ENCODE measurements around the gene TICRR. TPM values are rescaled to one million over a fixed set of nuclear protein-coding genes. Genes with fewer than 3 reads are reported as not detected.
"Not testable (repeated sequence)": the region's sequence is repeated elsewhere in the genome, so short reads cannot be mapped to it uniquely, and the experiment has no call there.

TICRR gene
- total and polyA plus RNA-seq, 5 donors: 0.06 to 0.23 (median 0.13) TPM; not detected in 1

DNA sequence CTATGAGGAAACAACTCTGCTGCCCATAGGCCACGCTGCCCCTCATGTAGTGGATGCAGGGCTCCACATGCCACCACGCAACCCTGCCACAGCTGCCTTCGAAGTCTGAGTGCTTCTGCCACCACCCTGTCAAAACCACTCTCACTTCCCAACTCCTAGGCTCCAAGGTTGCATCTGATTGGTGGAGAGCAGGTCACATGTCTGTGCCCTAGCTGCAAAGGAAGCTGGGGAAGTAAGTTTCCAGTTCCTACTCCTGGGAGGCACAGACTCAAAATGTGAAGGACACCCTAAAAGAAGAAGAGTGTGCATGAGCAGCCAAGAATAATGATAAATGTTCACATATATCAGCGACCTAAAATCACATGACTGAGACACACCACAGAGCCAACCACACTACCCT lies 31.9 kb upstream of the TICRR start:
- intact Hi-C loops (cut with DNase I): no loop called here
- Histone ChIP-seq H3K4me1 (ENCODE audit: control insufficient read depth, insufficient read depth, low read length) (no peaks in the 10 kb centered on the region), H3K4me3 (ENCODE audit: low read length) (no peak overlapping the region), H3K9me3 (ENCODE audit: control insufficient read depth, low read length) (no peaks in the 10 kb centered on the region), H3K27me3 (ENCODE audit: control insufficient read depth, insufficient read depth) (no peaks in the 10 kb centered on the region), H3K27ac (ENCODE audit: low read length) (no peak overlapping the region)
- 83% methylated on average over 4 of the region's 4 CpGs for WGBS
- ATAC-seq: no peak
- DNase-seq: no peak

- WGBS: 78% methylated on average over 4 of the region's 4 CpGs
- H3K4me1 ChIP-seq (ENCODE audit: control insufficient read depth, insufficient read depth, low read length); H3K9me3 ChIP-seq (ENCODE audit: control insufficient read depth, low read length); H3K27me3 ChIP-seq (ENCODE audit: control insufficient read depth, insufficient read depth); H3K4me3 ChIP-seq (ENCODE audit: low read length); H3K27ac ChIP-seq (ENCODE audit: low read length); intact Hi-C loops (cut with DNase I); ATAC-seq; DNase-seq: not testable (repeated sequence)
Measured at GRCh38 chr15:89549138-89549537, 26.1 kb upstream of the TICRR start.

DNA sequence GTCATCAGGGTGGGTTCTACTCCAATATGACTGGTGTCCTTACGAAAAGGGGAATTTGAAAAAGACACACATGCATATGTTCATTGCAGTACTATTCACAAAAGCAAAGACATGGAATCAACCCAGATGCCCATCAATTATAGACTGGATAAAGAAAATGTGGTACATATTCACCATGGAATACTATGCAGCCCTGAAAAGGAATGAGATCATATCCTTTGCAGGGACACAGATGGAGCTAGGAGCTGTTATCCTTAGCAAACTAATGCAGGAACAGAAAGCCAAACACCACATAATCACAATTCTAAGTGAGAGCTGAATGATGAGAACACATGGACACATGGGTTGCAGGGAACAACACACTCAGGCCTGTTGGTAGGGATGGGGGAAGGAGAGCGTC lies 24.8 kb upstream of the TICRR start:
- no peaks in the 10 kb centered on the region for H3K4me1 ChIP-seq (ENCODE audit: control insufficient read depth, insufficient read depth, low read length)
- ATAC-seq (no peak), DNase-seq (no peak)
- intact Hi-C loops (cut with DNase I): loop anchor here in 1 of 4 donors (10.0 kb wide), 1 partner anchor 196 kb away; no protein-coding TSS in a partner anchor
- H3K4me3 ChIP-seq (ENCODE audit: low read length): no peak overlapping the region
- H3K27ac ChIP-seq (ENCODE audit: low read length): no peak overlapping the region
- WGBS: 47% methylated on average over 2 of the region's 2 CpGs
- no peaks in the 10 kb centered on the region for H3K9me3 ChIP-seq (ENCODE audit: control insufficient read depth, low read length)
- H3K27me3 ChIP-seq (ENCODE audit: control insufficient read depth, insufficient read depth): no peaks in the 10 kb centered on the region

DNA sequence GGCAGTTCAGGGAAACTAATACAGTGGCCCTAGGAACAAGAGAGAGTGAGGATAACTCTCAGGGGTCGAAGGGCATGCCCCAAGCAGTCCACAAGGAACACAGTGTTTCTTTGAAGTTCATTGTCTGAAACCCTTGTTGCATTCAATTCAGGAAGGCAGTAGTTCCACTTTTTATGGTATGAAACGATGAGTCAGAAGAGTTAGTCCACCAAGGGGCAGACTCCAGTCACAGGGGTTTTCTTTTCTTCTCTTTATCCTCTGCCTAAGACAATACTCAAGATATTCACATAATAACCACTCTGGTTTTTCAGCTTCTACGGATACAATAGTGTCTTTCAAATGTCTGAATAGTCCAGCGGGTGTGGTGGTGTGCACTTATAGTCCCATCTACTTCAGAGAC lies 23.7 kb upstream of the TICRR start:
- H3K4me3 ChIP-seq (ENCODE audit: low read length): no peak overlapping the region
- intact Hi-C loops (cut with DNase I): loop anchor here in 1 of 4 donors (10.0 kb wide), 1 partner anchor 197 kb away; no protein-coding TSS in a partner anchor
- H3K27ac ChIP-seq (ENCODE audit: low read length): no peak overlapping the region
- no peaks in the 10 kb centered on the region for H3K27me3 ChIP-seq (ENCODE audit: control insufficient read depth, insufficient read depth)
- H3K9me3 ChIP-seq (ENCODE audit: control insufficient read depth, low read length): no peaks in the 10 kb centered on the region
- DNase-seq: no peak
- 70% methylated on average over 4 of the region's 4 CpGs for WGBS
- no peak for ATAC-seq
- H3K4me1 ChIP-seq (ENCODE audit: control insufficient read depth, insufficient read depth, low read length): no peaks in the 10 kb centered on the region

DNA sequence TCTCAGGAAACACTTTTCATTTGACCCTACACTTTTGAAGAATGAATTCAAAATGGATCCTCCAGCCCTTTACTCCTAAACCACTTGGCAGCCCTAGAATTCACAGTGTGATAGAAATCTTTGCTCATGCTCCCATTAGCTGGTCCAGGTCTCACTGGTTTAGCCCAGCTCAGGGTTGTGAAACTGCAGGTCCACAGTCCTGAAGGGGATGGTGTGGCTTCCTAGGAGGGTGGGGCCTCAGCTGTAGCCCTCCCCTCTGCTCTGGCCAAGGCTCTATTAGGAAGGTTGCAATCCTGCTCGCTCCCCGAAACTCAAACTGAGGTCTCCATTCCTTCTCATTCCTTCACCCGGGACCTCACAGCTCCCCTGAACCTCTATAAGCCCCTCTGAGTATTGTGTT lies 21.6 kb upstream of the TICRR start:
- no peaks in the 10 kb centered on the region for H3K9me3 ChIP-seq (ENCODE audit: control insufficient read depth, low read length)
- H3K27me3 ChIP-seq (ENCODE audit: control insufficient read depth, insufficient read depth): no peaks in the 10 kb centered on the region
- 92% methylated on average over 3 of the region's 3 CpGs for WGBS
- H3K4me3 ChIP-seq (ENCODE audit: low read length): no peak overlapping the region
- DNase-seq (no peak), ATAC-seq (no peak)
- H3K4me1 ChIP-seq (ENCODE audit: control insufficient read depth, insufficient read depth, low read length): no peaks in the 10 kb centered on the region
- no peak overlapping the region for H3K27ac ChIP-seq (ENCODE audit: low read length)
- intact Hi-C loops (cut with DNase I): loop anchor here in 1 of 4 donors (10.0 kb wide), 1 partner anchor 199 kb away; no protein-coding TSS in a partner anchor

DNA sequence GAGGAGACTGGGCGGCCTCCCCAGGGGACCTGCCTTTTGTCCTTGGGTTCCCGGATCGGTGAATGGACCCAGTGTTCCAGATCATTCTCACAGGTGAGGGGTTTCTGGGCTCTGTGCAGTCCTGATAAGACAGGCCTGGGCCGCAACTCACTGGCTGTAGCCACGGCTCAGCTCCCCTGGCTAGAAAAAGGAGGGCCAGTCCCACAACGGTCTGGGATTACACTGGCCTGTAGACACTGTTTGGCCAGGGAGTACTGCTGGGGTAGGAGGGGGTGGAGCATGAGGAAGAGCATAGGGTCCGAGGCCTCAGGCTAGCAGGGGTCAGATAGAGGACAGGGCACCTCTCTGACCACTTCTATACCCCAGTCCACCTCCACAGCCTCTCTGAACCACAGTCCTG lies 21.0 kb upstream of the TICRR start:
- DNase-seq: no peak
- Histone ChIP-seq H3K4me1 (ENCODE audit: control insufficient read depth, insufficient read depth, low read length) (no peaks in the 10 kb centered on the region), H3K27ac (ENCODE audit: low read length) (no peak overlapping the region), H3K4me3 (ENCODE audit: low read length) (no peak overlapping the region), H3K9me3 (ENCODE audit: control insufficient read depth, low read length) (no peaks in the 10 kb centered on the region), H3K27me3 (ENCODE audit: control insufficient read depth, insufficient read depth) (no peaks in the 10 kb centered on the region)
- 60% methylated on average over 7 of the region's 7 CpGs for WGBS
- peak in 1 of 2 donors; percentile 16 for ATAC-seq
- intact Hi-C loops (cut with DNase I): loop anchor here in 1 of 4 donors (10.0 kb wide), 1 partner anchor 199 kb away; no protein-coding TSS in a partner anchor

- H3K27me3 ChIP-seq (ENCODE audit: control insufficient read depth, insufficient read depth): no peaks in the 10 kb centered on the region
- H3K9me3 ChIP-seq (ENCODE audit: control insufficient read depth, low read length): no peaks in the 10 kb centered on the region
- H3K4me3 ChIP-seq (ENCODE audit: low read length): no peak overlapping the region
- 75% methylated on average over 5 of the region's 5 CpGs for WGBS
- intact Hi-C loops (cut with DNase I): loop anchor here in 1 of 4 donors (10.0 kb wide), 1 partner anchor 201 kb away; no protein-coding TSS in a partner anchor
- H3K4me1 ChIP-seq (ENCODE audit: control insufficient read depth, insufficient read depth, low read length): no peaks in the 10 kb centered on the region
- no peak for ATAC-seq
- no peak for DNase-seq
- H3K27ac ChIP-seq (ENCODE audit: low read length): no peak overlapping the region
Measured at GRCh38 chr15:89555768-89556167, 19.5 kb upstream of the TICRR start.

DNA sequence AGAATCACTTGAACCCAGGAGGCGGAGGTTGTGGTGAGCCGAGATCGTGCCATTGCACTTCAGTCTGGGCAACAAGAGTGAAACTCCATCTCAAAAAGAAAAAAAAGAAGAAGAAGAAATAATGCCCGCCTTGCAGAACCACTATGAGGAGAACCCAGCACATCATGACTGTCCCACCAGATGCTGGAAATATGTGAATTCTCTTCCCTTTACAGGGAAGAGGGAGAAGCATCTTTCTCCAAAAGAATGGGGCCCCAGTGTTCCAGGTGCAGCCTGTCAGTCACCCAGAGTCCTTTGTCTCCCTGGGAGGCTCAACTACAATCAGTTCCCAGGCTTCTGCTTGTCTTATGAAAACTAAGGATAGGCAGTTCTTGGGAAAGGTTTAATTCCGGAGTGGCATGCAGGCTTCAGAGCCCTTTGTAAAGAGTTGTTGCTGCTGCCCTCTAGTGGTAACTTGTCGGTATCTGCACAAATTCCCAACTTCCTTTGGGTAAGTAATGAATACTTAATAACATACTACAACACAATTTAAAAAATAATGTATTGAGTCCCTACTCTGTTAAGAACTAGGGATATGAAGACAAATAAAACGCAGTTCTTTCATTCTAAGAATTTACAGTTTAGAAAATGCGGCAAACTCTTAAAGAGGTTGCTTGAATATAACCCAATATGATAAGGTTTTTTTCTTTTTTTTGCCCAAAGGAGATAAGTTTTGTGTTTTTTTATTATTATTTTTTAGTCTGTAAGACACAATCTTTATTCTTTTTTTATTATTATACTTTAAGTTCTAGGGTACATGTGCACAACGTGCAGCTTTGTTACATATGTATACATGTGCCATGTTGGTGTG lies 18.6 kb upstream of the TICRR start:
- 46% methylated on average over 9 of the region's 9 CpGs for WGBS
- intact Hi-C loops (cut with DNase I): loop anchor here in 1 of 4 donors (10.0 kb wide), 1 partner anchor 202 kb away; no protein-coding TSS in a partner anchor
- Histone ChIP-seq H3K27me3 (ENCODE audit: control insufficient read depth, insufficient read depth) (no peaks in the 10 kb centered on the region), H3K4me3 (ENCODE audit: low read length) (no peak overlapping the region), H3K27ac (ENCODE audit: low read length) (no peak overlapping the region), H3K4me1 (ENCODE audit: control insufficient read depth, insufficient read depth, low read length) (no peaks in the 10 kb centered on the region), H3K9me3 (ENCODE audit: control insufficient read depth, low read length) (no peaks in the 10 kb centered on the region)
- DNase-seq (no peak), ATAC-seq (peak; percentile 45 to 50)

DNA sequence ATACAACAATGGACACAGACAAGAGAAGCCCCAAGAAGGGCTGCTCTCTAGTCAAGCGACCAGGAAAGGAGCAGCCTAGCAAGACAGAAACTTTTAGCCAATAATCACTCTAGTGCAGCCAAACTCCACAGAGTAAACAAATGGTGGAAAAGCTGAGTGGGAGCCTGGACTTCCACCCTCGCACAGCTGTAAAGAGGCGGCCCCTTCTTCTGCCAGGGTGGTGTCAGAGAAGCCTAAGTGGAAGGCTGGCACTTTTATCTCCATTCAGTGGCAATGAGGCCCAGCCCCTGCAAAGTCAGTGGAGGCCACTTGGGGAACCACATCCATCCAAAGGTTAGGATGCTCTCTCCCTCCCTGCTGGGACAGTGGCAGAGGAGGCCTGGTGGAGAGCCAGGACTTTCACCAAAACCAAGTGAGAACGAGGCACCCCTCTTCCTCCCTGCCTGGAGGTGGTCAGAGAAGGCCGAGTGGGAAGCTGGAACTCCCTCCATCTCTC lies 15.5 kb upstream of the TICRR start:
- 56% methylated on average over 5 of the region's 5 CpGs for WGBS
- no peak for DNase-seq
- ATAC-seq: no peak
- Histone ChIP-seq H3K4me3 (ENCODE audit: low read length) (no peak overlapping the region), H3K27ac (ENCODE audit: low read length) (no peak overlapping the region), H3K9me3 (ENCODE audit: control insufficient read depth, low read length) (no peaks in the 10 kb centered on the region), H3K27me3 (ENCODE audit: control insufficient read depth, insufficient read depth) (no peaks in the 10 kb centered on the region), H3K4me1 (ENCODE audit: control insufficient read depth, insufficient read depth, low read length) (no peaks in the 10 kb centered on the region)
- intact Hi-C loops (cut with DNase I): loop anchor here in 1 of 4 donors (10.0 kb wide), 1 partner anchor 205 kb away; no protein-coding TSS in a partner anchor

- no peak overlapping the region for H3K27ac ChIP-seq (ENCODE audit: low read length)
- H3K4me1 ChIP-seq (ENCODE audit: control insufficient read depth, insufficient read depth, low read length): no peaks in the 10 kb centered on the region
- no peaks in the 10 kb centered on the region for H3K27me3 ChIP-seq (ENCODE audit: control insufficient read depth, insufficient read depth)
- intact Hi-C loops (cut with DNase I): no loop called here
- DNase-seq (no peak), ATAC-seq (no peak)
- H3K4me3 ChIP-seq (ENCODE audit: low read length): no peak overlapping the region
- no peaks in the 10 kb centered on the region for H3K9me3 ChIP-seq (ENCODE audit: control insufficient read depth, low read length)
- 68% methylated on average over 7 of the region's 7 CpGs for WGBS
Measured at GRCh38 chr15:89566181-89566580, 9.1 kb upstream of the TICRR start.

- Histone ChIP-seq H3K9me3 (ENCODE audit: control insufficient read depth, low read length) (no peaks in the 10 kb centered on the region), H3K27ac (ENCODE audit: low read length) (no peak overlapping the region), H3K4me1 (ENCODE audit: control insufficient read depth, insufficient read depth, low read length) (no peaks in the 10 kb centered on the region), H3K27me3 (ENCODE audit: control insufficient read depth, insufficient read depth) (no peaks in the 10 kb centered on the region), H3K4me3 (ENCODE audit: low read length) (no peak overlapping the region)
- DNase-seq (no peak), ATAC-seq (no peak)
- intact Hi-C loops (cut with DNase I): no loop called here
- WGBS: 86% methylated on average over 5 of the region's 5 CpGs
Measured at GRCh38 chr15:89566621-89567294, 8.5 kb upstream of the TICRR start.
